G401.6 (cell line): ENCODE measurements around the gene PRMT5.
"Not testable (repeated sequence)": the region's sequence is repeated elsewhere in the genome, so short reads cannot be mapped to it uniquely, and the experiment has no call there.

Experiments
- FAIRE-seq: peaks from 2 replicates; lab custom pipeline; 2012; peaks lifted over from hg19 to GRCh38; lab: Jason Lieb, UNC

PRMT5 gene

GRCh38 chr14:22932146-22932545 lies 3.0 kb upstream of the PRMT5 start:
- no peak for FAIRE-seq

GRCh38 chr14:22929961-22930364 lies 787 bp upstream of the PRMT5 start:
- FAIRE-seq = no peak

DNA sequence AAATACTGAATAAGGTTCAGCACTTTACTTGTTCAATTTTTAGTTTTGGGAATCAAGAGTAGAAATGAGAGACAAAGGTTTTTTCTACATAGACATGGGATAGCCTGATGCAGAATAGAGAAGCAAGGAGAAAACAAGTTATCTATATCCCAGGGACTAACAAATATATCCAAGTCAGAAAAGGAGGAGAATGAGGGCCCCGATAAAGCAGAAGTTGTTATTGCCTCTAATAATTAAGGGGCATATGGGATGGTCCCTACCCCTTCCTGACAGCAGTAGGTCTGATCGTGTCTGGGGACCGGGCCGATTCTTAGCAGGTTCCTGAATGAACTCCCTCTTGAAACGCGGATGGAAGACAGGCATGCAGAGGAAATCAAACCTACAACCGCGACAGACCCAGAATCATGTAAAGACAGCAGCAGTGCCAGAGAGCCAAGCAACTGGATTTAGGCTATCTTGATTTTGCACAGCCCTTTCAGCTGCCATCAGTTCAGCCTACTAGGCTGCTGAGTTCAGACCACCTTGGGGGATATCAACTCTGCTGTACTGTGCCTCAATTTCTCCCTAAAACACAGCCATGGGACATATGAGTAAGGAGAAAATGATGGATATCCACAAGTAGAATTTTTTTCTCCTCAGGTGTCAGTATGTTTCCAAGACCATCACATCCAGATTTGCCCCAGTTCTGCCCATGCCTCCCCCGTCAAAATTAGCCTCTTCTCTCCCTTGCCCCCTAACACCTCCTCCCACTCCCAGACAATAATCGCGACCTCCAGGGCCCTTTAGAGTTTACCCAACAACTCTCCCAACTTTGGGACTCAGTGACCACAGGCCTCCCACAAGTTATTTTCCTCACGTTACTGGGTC lies 706 bp downstream of the PRMT5 start:
- no peak for FAIRE-seq

GRCh38 chr14:22926316-22926715 lies 2.9 kb downstream of the PRMT5 start:
- no peak for FAIRE-seq

GRCh38 chr14:22925513-22925912 lies 3.7 kb downstream of the PRMT5 start:
- no peak for FAIRE-seq

- FAIRE-seq = no peak
These were observed 5.4 kb downstream of the PRMT5 start for GRCh38 chr14:22923746-22924145.

- FAIRE-seq = no peak
These were observed 6.9 kb downstream of the PRMT5 start for GRCh38 chr14:22922294-22922693.

- FAIRE-seq = no peak
These were observed 8.5 kb downstream of the PRMT5 start for GRCh38 chr14:22920697-22921096.

DNA sequence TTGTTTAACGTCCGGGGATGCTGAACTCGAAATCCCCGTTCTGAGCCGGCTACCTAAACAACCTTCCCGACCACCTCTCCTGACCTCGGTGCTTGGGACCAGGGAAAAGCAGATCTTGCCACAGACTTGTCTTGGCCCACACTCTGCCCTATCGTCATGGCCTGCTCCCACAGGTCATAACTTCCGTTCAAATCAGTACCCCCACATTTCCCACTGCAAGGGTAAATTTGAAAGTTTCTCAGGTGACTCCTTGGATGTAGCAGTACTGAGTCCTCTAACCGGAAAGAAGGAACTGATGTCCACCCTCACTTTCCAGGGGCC lies 9.6 kb downstream of the PRMT5 start:
- no peak for FAIRE-seq

DNA sequence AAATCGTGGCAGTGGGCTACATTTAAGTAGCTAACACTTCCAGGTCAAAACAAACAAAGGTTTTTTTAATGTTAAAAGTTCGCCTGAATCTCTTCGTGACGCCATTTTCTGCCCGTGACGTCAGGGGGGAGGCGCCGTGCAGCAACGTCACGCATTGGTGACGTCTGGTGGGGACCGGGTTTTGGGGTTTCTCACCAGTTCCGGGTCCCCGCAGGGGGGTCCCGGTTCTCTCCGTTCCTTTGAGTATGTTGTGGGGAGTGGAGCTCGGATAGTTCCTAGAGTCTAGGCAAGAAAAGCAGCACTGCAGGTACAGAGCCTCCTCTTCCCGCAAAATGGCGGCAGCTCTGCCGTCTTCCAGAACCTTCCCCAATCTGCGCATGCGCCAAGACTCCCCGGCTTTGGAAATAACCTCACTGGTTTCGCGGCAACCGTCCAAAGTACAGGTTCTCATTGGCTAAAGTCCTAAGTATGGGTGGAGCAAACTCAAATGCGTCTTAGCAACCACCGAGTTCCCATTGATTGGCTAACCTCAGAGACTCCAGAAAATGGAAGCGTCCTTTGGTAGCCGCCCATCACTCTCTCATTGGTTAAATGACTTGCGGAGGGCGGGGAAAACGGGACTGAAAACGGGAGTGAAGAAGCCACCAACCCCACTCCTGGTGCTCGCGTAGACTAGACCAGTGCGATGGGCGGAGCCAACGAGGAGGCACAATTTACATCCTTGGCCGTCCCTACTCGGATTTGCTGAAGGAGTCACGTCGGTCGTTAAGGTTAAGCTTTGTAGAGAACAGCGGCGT lies 10.2 kb downstream of the PRMT5 start, which contains the start of gene RBM23:
RBM23 (minus strand) TSS at position 346 of the 797 bp plus-strand sequence.
- FAIRE-seq = peak; percentile 99

DNA sequence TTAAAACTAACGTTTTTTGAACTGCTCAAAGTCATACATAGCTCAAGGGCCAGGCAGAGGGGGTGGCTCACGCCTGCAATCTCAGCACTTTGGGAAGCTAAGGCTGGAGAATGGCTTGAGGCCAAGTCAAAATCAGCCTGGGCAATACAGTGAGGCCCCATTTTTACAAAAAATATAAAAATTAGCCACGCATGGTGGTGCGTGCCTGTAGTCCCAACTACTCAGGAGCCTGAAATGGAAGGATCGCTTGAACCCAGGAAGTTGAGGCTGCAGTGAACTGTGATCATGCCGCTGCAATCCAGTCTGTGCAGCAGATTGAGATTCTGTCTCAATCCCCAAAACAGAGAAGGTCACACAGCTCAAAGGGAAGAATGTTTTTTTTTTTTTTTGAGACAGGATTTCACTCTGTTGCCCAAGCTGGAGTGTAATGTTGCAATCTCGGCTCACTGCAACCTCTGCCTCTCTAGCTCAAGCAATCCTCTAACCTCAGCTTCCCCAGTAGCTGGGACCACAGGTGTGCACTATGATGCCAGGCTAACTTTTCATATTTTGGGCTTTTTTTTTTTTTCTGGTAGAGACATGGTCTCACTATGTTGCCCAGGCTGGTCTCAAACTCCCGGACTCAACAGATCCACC lies 13.2 kb downstream of the PRMT5 start:
- no peak for FAIRE-seq

- not testable (repeated sequence) for FAIRE-seq
These were observed 14.3 kb downstream of the PRMT5 start for GRCh38 chr14:22914836-22915235.

DNA sequence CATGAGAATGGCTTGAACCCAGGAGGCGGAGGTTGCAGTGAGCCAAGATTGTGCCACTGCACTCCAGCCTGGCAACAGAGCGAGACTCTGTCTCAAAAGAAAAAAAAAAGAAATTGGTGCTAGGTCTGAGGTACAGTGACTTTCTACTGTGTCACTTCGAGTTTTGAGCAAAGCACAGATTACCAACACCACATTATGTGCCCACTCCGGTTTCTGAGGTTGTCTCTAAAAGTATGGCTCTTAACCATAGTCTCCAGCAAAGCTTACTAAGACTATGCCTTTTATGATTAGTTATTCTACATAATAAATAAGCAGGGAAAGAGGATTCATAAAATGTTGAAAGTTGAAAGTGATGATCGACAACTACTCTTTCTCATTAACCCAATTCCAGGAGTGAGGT lies 18.3 kb downstream of the PRMT5 start:
- no peak for FAIRE-seq

DNA sequence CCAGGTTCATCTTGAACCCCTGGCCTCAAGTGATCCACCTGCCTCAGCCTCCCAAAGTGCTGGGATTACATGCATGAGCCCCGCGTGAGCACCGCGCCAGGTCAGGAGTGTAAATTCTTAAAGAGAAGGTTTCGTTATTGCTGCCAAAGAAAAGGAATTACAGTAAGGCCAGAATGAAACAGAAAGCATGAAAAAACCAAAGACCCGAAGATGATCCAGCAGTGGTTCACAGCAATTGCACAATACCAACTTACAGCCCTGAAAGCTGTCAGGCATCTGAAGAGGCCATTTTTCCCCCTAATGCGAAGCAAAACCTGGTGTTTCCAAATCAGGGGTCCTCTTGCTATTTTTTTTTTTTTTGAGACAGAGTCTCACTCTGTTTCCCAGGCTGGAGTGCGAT lies 20.6 kb downstream of the PRMT5 start:
- no peak for FAIRE-seq

- FAIRE-seq = peak; percentile 48
These were observed 21.7 kb downstream of the PRMT5 start for GRCh38 chr14:22907429-22907828.

DNA sequence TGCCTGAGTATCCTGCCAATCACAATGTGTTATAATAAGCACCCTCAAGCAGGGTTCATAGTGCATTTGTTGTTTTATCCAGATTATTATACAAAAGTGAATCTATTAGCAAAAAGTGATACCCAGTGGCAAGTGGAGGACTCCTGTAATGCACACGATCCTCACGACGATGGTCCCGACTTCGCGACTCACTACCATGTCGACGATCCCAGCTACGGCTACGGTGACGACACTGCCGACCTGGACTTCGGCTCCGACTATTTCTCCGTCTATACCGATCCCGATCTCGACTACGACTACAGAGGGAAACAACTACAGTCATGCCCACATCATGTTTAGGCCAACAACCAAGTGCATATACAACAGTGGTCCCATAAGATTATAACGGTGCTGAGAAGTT lies 23.1 kb downstream of the PRMT5 start:
- FAIRE-seq = no peak

GRCh38 chr14:22905627-22906026 lies 23.5 kb downstream of the PRMT5 start:
- no peak for FAIRE-seq

DNA sequence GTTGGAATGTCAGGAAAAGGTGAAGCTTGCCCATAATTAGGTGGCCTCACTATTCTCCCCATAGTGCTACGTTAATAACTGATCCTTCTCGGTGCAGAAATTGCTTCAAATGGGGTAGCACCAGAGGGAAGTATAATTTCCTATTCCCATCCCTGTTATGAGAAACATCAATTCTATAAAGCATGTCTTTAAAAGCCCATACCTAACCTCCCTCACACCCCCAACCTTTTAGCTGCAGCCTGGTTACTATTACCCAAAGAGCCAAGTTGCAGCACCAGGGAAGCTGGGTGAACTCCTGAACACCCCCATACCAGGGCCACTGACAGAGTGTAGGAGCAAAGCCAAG lies 25.5 kb downstream of the PRMT5 start:
- FAIRE-seq = no peak

- no peak for FAIRE-seq
These were observed 27.4 kb downstream of the PRMT5 start for GRCh38 chr14:22901799-22902198.

DNA sequence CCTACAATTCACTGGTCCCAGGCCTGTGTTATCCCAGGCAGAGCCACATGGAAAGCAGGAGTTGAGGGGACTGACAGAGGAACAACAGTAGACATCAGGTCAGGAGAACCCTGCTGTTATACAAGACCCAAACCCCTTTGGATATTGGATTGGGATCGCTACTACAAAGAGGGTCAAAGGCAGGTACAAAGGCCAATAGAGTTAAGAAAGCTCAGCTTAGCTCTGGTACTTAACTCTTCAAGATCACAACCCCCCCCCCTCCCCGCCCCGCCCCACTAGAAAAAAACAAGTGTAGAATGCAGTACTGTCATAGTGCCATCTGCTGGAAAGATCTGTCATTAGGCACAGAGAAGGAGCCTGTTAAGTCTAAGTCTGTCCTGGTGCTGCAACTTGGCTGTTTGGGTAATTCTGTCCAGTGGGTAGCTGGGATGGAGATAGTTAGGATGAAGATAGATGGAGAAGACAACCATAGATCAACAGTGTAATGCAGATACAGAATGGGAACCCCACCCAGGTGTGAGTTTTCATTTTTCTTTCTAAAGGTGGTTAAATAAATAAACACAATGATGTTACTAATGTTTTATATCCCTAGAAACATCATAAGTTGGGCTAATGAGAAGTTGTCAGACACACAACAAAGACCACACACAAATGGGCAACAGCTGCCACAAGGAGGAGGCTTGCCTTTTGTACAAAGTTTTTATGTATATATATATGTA lies 28.9 kb downstream of the PRMT5 start:
- FAIRE-seq = no peak

- no peak for FAIRE-seq
These were observed 30.7 kb downstream of the PRMT5 start for GRCh38 chr14:22898302-22899090.

- FAIRE-seq = no peak
These were observed 31.8 kb downstream of the PRMT5 start for GRCh38 chr14:22897357-22897756.
